HFFc6 (cell line): ENCODE results near the gene SOWAHA. TPM values are rescaled to one million over a fixed set of nuclear protein-coding genes. Genes with fewer than 3 reads are reported as not detected.

ENCODE experiments used
- DNase-seq: peaks from one replicate; pipeline ENCODE4 v3.0.0-alpha.2; 2018
- H3K27ac Mint-ChIP-seq: 2 replicates; pipeline ENCODE4 v1.8.0; 2020; ENCODE audit warnings: mild to moderate bottlenecking, mixed read lengths
- H3K27me3 Mint-ChIP-seq: 2 replicates; pipeline ENCODE4 v1.8.0; 2021; ENCODE audit warnings: mild to moderate bottlenecking, moderate library complexity, mixed read lengths; ENCODE audit not compliant: insufficient read depth
- H3K36me3 Mint-ChIP-seq: 2 replicates; pipeline ENCODE4 v1.8.0; 2021; ENCODE audit warnings: low read depth, mixed read lengths
- H3K4me1 Mint-ChIP-seq: 2 replicates; pipeline ENCODE4 v1.8.0; 2020; ENCODE audit warnings: low read depth, mixed read lengths
- H3K4me3 Mint-ChIP-seq: 2 replicates; pipeline ENCODE4 v1.8.0; 2020; ENCODE audit warnings: mild to moderate bottlenecking, moderate library complexity, mixed read lengths
- H3K9me3 Mint-ChIP-seq: 2 replicates; pipeline ENCODE4 v1.8.0; 2020; ENCODE audit warnings: mild to moderate bottlenecking, mixed read lengths
- total RNA-seq, 6 experiments: library from RNA; stranded (reverse); fragmentation: NEBNext Ultra II Directional; extraction: Animal tissue kit (Norgen Biotek cat#: 25700); gene quantifications; 2 replicates in 1 of 6; 3 replicates in 5 of 6; pipeline ENCODE4 v1.2.3, GENCODE V29; 2021
- TF ChIP-seq, protein P1 (sequence below): fragments of 200-600 bp; sonication (generic); IDR thresholded peaks from 2 replicates; pipeline ENCODE4 v1.5.0; 2021; ENCODE audit warnings: antibody characterized with exemption, mild to moderate bottlenecking

SOWAHA gene
- total RNA-seq, 6 experiments from 2014 or later: not detected

DNA sequence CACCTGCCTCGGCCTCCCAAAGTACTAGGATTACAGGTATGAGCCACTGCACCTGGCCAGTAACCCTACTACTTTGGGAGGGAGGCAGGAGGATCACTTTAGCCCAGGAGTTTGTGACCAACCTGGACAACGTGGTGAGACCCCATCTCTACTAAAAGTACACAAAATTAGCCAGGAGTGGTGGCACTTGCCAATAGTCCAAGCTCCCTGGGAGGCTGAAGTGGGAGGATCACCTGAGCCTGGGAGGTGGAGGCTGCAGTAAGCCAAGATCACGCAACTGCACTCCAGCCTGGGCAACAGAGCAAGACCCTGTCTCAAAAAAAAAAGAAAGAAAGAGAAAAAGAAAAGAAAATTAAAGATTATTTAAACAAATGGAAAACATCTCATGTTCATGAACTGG lies 42.9 kb downstream of the SOWAHA start:
- Mint-ChIP-seq H3K36me3 (no peaks in the 10 kb centered on the region), H3K4me1 (peaks cover 20% of the 10 kb centered on the region), H3K4me3 (no peak overlapping the region), H3K27me3 (peaks cover 8% of the 10 kb centered on the region), H3K9me3 (no peaks in the 10 kb centered on the region), H3K27ac (no peak overlapping the region)
- no peak for DNase-seq
- TF ChIP-seq, protein P1, sequence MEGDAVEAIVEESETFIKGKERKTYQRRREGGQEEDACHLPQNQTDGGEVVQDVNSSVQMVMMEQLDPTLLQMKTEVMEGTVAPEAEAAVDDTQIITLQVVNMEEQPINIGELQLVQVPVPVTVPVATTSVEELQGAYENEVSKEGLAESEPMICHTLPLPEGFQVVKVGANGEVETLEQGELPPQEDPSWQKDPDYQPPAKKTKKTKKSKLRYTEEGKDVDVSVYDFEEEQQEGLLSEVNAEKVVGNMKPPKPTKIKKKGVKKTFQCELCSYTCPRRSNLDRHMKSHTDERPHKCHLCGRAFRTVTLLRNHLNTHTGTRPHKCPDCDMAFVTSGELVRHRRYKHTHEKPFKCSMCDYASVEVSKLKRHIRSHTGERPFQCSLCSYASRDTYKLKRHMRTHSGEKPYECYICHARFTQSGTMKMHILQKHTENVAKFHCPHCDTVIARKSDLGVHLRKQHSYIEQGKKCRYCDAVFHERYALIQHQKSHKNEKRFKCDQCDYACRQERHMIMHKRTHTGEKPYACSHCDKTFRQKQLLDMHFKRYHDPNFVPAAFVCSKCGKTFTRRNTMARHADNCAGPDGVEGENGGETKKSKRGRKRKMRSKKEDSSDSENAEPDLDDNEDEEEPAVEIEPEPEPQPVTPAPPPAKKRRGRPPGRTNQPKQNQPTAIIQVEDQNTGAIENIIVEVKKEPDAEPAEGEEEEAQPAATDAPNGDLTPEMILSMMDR: no peak

DNA sequence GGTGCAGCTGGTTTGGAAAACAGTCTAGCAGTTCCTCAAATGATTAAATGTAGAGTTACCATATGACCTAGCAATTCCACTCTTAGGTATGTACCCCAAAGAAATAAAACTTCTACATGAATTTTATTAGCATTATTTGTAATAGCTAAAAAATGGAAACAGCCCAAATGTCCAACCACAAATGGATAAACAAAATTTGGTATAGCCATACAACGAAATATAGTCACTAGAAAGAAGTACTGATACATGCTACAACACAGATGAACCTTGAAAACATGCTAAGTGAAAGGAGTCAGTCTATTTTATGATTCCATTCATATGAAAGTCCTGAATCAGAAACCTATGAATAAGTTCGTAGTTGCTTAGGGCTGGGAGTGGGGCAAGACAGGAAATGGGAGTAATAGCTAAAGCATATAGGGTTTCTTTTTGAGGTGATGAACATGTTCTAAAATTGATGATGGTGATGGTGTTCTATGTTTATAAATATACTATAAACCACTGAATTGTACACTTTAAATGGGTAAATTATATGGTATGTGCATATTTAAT lies 46.9 kb downstream of the SOWAHA start:
- H3K4me3 Mint-ChIP-seq: no peak overlapping the region; the same call in 1 of the 2 replicates
- H3K4me1 Mint-ChIP-seq: peaks cover 10% of the 10 kb centered on the region; the same call in 1 of the 2 replicates
- peaks cover 8% of the 10 kb centered on the region for H3K27me3 Mint-ChIP-seq
- H3K9me3 Mint-ChIP-seq: no peaks in the 10 kb centered on the region
- TF ChIP-seq, protein P1: no peak
- no peaks in the 10 kb centered on the region for H3K36me3 Mint-ChIP-seq
- no peak for DNase-seq
- H3K27ac Mint-ChIP-seq: no peak overlapping the region

DNA sequence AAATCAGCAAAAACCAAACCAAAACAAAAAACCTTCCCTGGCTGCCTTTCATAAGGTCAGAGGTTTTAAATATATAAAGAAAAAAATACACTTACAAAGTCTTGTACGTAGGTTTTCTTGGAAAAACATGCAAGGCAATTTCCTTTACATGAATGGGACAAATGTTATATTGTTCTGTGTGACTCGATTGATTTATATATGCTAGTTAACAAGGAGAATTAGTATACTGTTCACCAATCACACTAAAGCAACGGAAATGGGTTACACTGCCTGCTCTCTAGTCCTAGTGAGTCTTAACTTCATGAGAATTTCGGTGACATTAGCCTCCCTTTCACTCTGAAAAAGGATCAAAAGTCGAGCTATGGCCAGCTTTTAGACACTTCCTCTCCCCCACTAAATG lies 47.6 kb downstream of the SOWAHA start:
- no peak overlapping the region for H3K27ac Mint-ChIP-seq
- H3K36me3 Mint-ChIP-seq: no peaks in the 10 kb centered on the region
- H3K9me3 Mint-ChIP-seq: no peaks in the 10 kb centered on the region
- H3K27me3 Mint-ChIP-seq: peaks cover 4% of the 10 kb centered on the region; the same call in 1 of the 2 replicates
- TF ChIP-seq, protein P1: no peak
- peaks cover 15% of the 10 kb centered on the region for H3K4me1 Mint-ChIP-seq
- no peak overlapping the region for H3K4me3 Mint-ChIP-seq
- no peak for DNase-seq

DNA sequence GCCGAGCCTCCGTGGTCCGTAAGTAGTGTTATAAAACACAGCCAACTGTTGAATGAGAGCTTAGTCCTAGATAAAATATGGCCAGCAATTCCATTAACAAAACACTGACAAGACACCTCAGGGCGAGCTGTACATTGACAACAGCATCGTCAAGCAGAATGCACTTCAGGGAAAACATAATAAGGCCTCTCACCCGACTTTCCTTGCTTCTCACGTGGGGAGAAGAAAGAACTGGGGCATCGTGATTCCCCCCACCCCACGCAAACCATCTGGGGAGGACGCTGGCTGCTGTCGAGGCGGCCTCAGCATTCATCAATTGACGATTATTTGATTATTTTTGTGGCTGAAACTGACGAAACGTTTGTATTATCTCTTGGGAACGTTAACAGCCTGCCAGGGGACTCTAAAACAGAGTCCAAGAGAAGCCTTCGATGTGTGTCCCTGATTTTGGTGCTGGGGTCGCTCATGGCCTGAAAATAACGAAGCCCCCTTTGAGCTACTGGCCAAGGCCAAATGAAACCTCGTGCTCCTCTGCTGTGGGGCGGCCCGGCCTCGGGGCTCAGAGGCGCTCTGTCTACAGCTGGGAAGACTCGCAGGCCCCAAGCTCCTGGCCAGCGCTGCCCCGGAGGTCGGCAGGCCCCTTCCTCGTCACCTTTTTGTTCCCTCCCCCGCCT lies 52.7 kb downstream of the SOWAHA start:
- Mint-ChIP-seq H3K27me3 (peaks cover 10% of the 10 kb centered on the region), H3K4me3 (peak overlapping the region; percentile 99), H3K36me3 (peaks cover 23% of the 10 kb centered on the region), H3K4me1 (peaks cover 31% of the 10 kb centered on the region), H3K27ac (peak overlapping the region; percentile 99), H3K9me3 (no peaks in the 10 kb centered on the region)
- no peak for DNase-seq
- TF ChIP-seq, protein P1: no peak

Other genes with a start within 250 kb of the SOWAHA start
- gene IL13, start 155.1 kb upstream of the SOWAHA start, total RNA-seq: not detected
- not detected for gene IL4, start 139.3 kb upstream of the SOWAHA start, total RNA-seq
- gene KIF3A, start 75.8 kb upstream of the SOWAHA start, total RNA-seq: 10 to 100 TPM; 12.9 to 15.4 (median 14.9) TPM
- not detected for gene CCNI2, start 65.9 kb upstream of the SOWAHA start, total RNA-seq
- gene SEPTIN8, start 36.1 kb upstream of the SOWAHA start, total RNA-seq: 10 to 100 TPM; 53.9 to 67.1 (median 59.2) TPM
- 10 to 100 TPM in 1 of 6 experiments, 1 to 10 TPM in 5; 7.8 to 12.2 (median 8.6) TPM for gene SHROOM1, start 17.3 kb downstream of the SOWAHA start, total RNA-seq
- gene GDF9, start 53.2 kb downstream of the SOWAHA start, total RNA-seq: under 1 TPM in 3 of 6 experiments, not detected in 3; 0.09 to 0.14 (median 0.12) TPM
- 100 to 1,000 TPM; 501 to 678 (median 615) TPM for gene UQCRQ, start 53.3 kb downstream of the SOWAHA start, total RNA-seq
- under 1 TPM; 0.09 to 0.51 (median 0.41) TPM for gene LEAP2, start 60.4 kb downstream of the SOWAHA start, total RNA-seq
- gene AFF4, start 150.3 kb downstream of the SOWAHA start, total RNA-seq: 10 to 100 TPM; 81.1 to 92.5 (median 87.6) TPM
- 10 to 100 TPM; 11.0 to 19.8 (median 17.4) TPM for gene ZCCHC10, start 213.2 kb downstream of the SOWAHA start, total RNA-seq
- 100 to 1,000 TPM; 181 to 235 (median 214) TPM for gene HSPA4, start 238.7 kb downstream of the SOWAHA start, total RNA-seq